Spleen (tissue), 11 donors: ENCODE measurements around the gene CAMK2G. TPM values are rescaled to one million over a fixed set of nuclear protein-coding genes. Genes with fewer than 3 reads are reported as not detected.
"Not testable (repeated sequence)": the region's sequence is repeated elsewhere in the genome, so short reads cannot be mapped to it uniquely, and the experiment has no call there.

Experiments used
- DNase-seq: peaks from one replicate; pipeline ENCODE4 v3.0.0-alpha.2; 2020
- H3K27ac ChIP-seq, 8 donors: fragments of 200-600 bp; sonication (generic) in 7 of 8; 1 replicate in 4 of 8; 2 replicates in 4 of 8; pipeline versions ENCODE4 v1.5.0 to v1.8.0; 2016 to 2021; ENCODE audit warnings: inconsistent platforms in 4 of 8, mild to moderate bottlenecking in 4 of 8, moderate library complexity in 1 of 8
- H3K27me3 ChIP-seq, 7 donors: fragments of 200-600 bp; sonication (generic) in 6 of 7; replicated peaks in 1 of 7; 1 replicate in 4 of 7; 2 replicates in 3 of 7; pipeline versions ENCODE4 v1.5.0 to v1.8.0; 2016 to 2021; ENCODE audit warnings: inconsistent platforms in 3 of 7, mild to moderate bottlenecking in 1 of 7
- H3K36me3 ChIP-seq, 6 donors: fragments of 200-600 bp; sonication (generic) in 5 of 6; 1 replicate in 4 of 6; 2 replicates in 2 of 6; pipeline versions ENCODE4 v1.5.0 to v1.8.0; 2016 to 2021; ENCODE audit warnings: inconsistent platforms in 2 of 6
- H3K4me1 ChIP-seq, 6 donors: fragments of 200-600 bp; sonication (generic) in 5 of 6; 1 replicate in 3 of 6; 2 replicates in 3 of 6; pipeline versions ENCODE4 v1.5.0 to v1.8.0; 2016 to 2021; ENCODE audit warnings: inconsistent platforms in 3 of 6
- H3K4me3 ChIP-seq, 8 donors: fragments of 200-600 bp; sonication (generic) in 7 of 8; 1 replicate in 4 of 8; 2 replicates in 4 of 8; pipeline versions ENCODE4 v1.5.0 to v1.8.0; 2016 to 2021; ENCODE audit warnings: inconsistent platforms in 4 of 8, mild to moderate bottlenecking in 4 of 8, moderate library complexity in 2 of 8
- H3K9me3 ChIP-seq, 8 donors: fragments of 200-600 bp; sonication (generic) in 7 of 8; 1 replicate in 4 of 8; 2 replicates in 4 of 8; pipeline versions ENCODE4 v1.5.0 to v1.8.0; 2016 to 2021; ENCODE audit warnings: inconsistent platforms in 4 of 8
- CTCF ChIP-seq, 11 experiments: fragments of 200-600 bp in 7 of 11; fragments of 450-650 bp in 4 of 11; sonication (generic) in 4 of 11; IDR thresholded peaks in 8 of 11; conservative IDR thresholded peaks in 3 of 11; 1 replicate in 7 of 11; 2 replicates in 4 of 11; pipeline versions ENCODE4 v1.4.0 to v1.8.0; 2016 to 2021; ENCODE audit warnings: antibody characterized with exemption in 11 of 11, inconsistent platforms in 4 of 11, mild to moderate bottlenecking in 1 of 11
- POLR2A ChIP-seq, 3 donors: fragments of 450-650 bp; IDR thresholded peaks; one replicate each; pipeline ENCODE4 v1.5.1; 2017; ENCODE audit warnings: antibody characterized with exemption in 3 of 3, mild to moderate bottlenecking in 1 of 3
- POLR2AphosphoS5 ChIP-seq, 3 donors: sonication (generic); formaldehyde crosslinking; IDR thresholded peaks; one replicate each; pipeline ENCODE4 v1.5.1; 2017; ENCODE audit warnings: antibody characterized with exemption in 3 of 3
- WGBS, 5 donors: extraction: QIAGEN DNeasy Blood & Tissue Kit in 3 of 5; methylation state at CpG; one replicate each; pipeline versions ENCODE4 v1.1.5 to v1.1.7; 2013 to 2018; 5-methylcytosine and 5-hydroxymethylcytosine counted together
- intact Hi-C: fragments of 100-400 bp; cut with DNase I; formaldehyde crosslinking; loops from one replicate; pipeline ENCODE4 v1.15.0; 2023; ENCODE audit warnings: low total_unique reads
- polyA plus RNA-seq, 3 donors: library from polyadenylated mRNA; stranded (reverse); fragments of 200-250 nt; gene quantifications; one replicate each; pipeline ENCODE4 v1.2.1, GENCODE V29; 2013
- total RNA-seq, 7 donors: library from RNA; depleted of rRNA in 3 of 7; stranded (reverse); fragments of >200 nt in 3 of 7; fragmentation: NEBNext Ultra II Directional in 4 of 7; extraction: Animal tissue kit (Norgen Biotek cat#: 25700) in 4 of 7; gene quantifications; one replicate each; pipeline versions ENCODE4 v1.1.0 to v1.2.1, GENCODE V29; 2016 to 2021
- donor health status: healthy with polysubstance abuse.
- donor health status: DM: no; HTN: no; CAD: no; lungs with moderate emphysema.
- donor health status: DM: no; HTN: no; CAD: no.
- donor health status: Bipolar disorder and iron deficiency.
- donor health status: healthy.
- donor health status: DM: no; HTN: no; CAD: no.
- donor health status: DM: yes; HTN: yes; CAD: no.

The CAMK2G gene
- total and polyA plus RNA-seq, 10 donors, result 10.4 to 55.2 (median 43.9) TPM

- Histone ChIP-seq H3K27ac (no peak overlapping the region), H3K4me3 (no peak overlapping the region), H3K4me1 (peaks cover 0 to 2% (median 0%) of the 10 kb centered on the region in 6 donors), H3K9me3 (no peaks in the 10 kb centered on the region), H3K36me3 (peaks cover 0 to 96% (median 70%) of the 10 kb centered on the region in 6 donors), H3K27me3 (no peaks in the 10 kb centered on the region)
- intact Hi-C loops, result loop anchor here (10.0 kb wide), 1 partner anchor 97 kb away; no protein-coding TSS in a partner anchor
- WGBS, 5 donors, result 87 to 100% (median 96%) methylated on average over 1 to 3 of the region's 3 CpGs
- no peak for DNase-seq
- TF ChIP-seq POLR2AphosphoS5 (IDR thresholded peaks at IDR 0.05), result no peak
These were observed 36.3 kb downstream of the CAMK2G start for GRCh38 chr10:73838008-73838567.

GRCh38 chr10:73837072-73837471 lies 37.3 kb downstream of the CAMK2G start:
- H3K4me1 ChIP-seq, result no peaks in the 10 kb centered on the region
- H3K36me3 ChIP-seq, result peaks cover 0 to 95% (median 60%) of the 10 kb centered on the region in 6 donors
- TF ChIP-seq POLR2AphosphoS5 (IDR thresholded peaks at IDR 0.05) (no peak), POLR2A (IDR thresholded peaks at IDR 0.05) (no peak), CTCF (IDR thresholded peaks at IDR 0.05 in 8 of 11, conservative IDR thresholded peaks at IDR 0.05 in 3 of 11) (no peak)
- no peak for DNase-seq
- intact Hi-C loops, result loop anchor here (10.0 kb wide), 1 partner anchor 98 kb away; no protein-coding TSS in a partner anchor
- no peak overlapping the region for H3K4me3 ChIP-seq
- H3K27ac ChIP-seq, result no peak overlapping the region
- H3K27me3 ChIP-seq, result no peaks in the 10 kb centered on the region
- no peaks in the 10 kb centered on the region for H3K9me3 ChIP-seq
- WGBS, 5 donors, result 82 to 97% (median 91%) methylated on average over 3 of the region's 3 CpGs

GRCh38 chr10:73836427-73836980 lies 37.9 kb downstream of the CAMK2G start:
- no peak for DNase-seq
- no peaks in the 10 kb centered on the region for H3K4me1 ChIP-seq
- no peak overlapping the region for H3K4me3 ChIP-seq
- WGBS, 5 donors, result 95 to 99% (median 96%) methylated on average over 11 of the region's 11 CpGs
- H3K27ac ChIP-seq, result no peak overlapping the region
- no peaks in the 10 kb centered on the region for H3K27me3 ChIP-seq
- no peaks in the 10 kb centered on the region for H3K9me3 ChIP-seq
- peaks cover 0 to 95% (median 56%) of the 10 kb centered on the region in 6 donors for H3K36me3 ChIP-seq
- TF ChIP-seq CTCF (IDR thresholded peaks at IDR 0.05 in 8 of 11, conservative IDR thresholded peaks at IDR 0.05 in 3 of 11) (no peak), POLR2A (IDR thresholded peaks at IDR 0.05) (no peak), POLR2AphosphoS5 (IDR thresholded peaks at IDR 0.05) (no peak)
- intact Hi-C loops, result loop anchor here (10.0 kb wide), 1 partner anchor 98 kb away; no protein-coding TSS in a partner anchor

- H3K36me3 ChIP-seq, result peaks cover 0 to 95% (median 31%) of the 10 kb centered on the region in 6 donors
- H3K4me3 ChIP-seq, intact Hi-C loops, H3K27ac ChIP-seq, H3K27me3 ChIP-seq, H3K4me1 ChIP-seq, DNase-seq, H3K9me3 ChIP-seq: not testable (repeated sequence)
- WGBS, 5 donors, result 89 to 99% (median 91%) methylated on average over 7 of the region's 7 CpGs
These were observed 45.3 kb downstream of the CAMK2G start for GRCh38 chr10:73829090-73829489.

GRCh38 chr10:73828161-73828560 lies 46.2 kb downstream of the CAMK2G start:
- H3K27ac ChIP-seq, result no peak overlapping the region
- intact Hi-C loops, result no loop called here
- no peaks in the 10 kb centered on the region for H3K9me3 ChIP-seq
- no peaks in the 10 kb centered on the region for H3K27me3 ChIP-seq
- H3K4me1 ChIP-seq, result no peaks in the 10 kb centered on the region
- H3K4me3 ChIP-seq, result no peak overlapping the region
- WGBS, 5 donors, result 87 to 98% (median 95%) methylated on average over 6 of the region's 6 CpGs
- DNase-seq, result no peak
- peaks cover 0 to 99% (median 39%) of the 10 kb centered on the region in 6 donors for H3K36me3 ChIP-seq
- no peak for TF ChIP-seq CTCF (IDR thresholded peaks at IDR 0.05 in 8 of 11, conservative IDR thresholded peaks at IDR 0.05 in 3 of 11)
- TF ChIP-seq POLR2A (IDR thresholded peaks at IDR 0.05), result no peak
